Activated naive CD4-positive, alpha-beta T cell treated with anti-CD3 and anti-CD28 coated beads, Interleukin-2, amount 50 U/mL, for 16 hours (primary cell): ENCODE measurements around the gene MBD3L4.
A peak's percentile ranks its signal among the peaks of the same experiment; 100 is the strongest.
"Not testable (repeated sequence)": the region's sequence is repeated elsewhere in the genome, so short reads cannot be mapped to it uniquely, and the experiment has no call there.

Experiments
- DNase-seq: peaks from one replicate; pipeline ENCODE4 v3.0.0-alpha.2; 2020

MBD3L4 gene

DNA sequence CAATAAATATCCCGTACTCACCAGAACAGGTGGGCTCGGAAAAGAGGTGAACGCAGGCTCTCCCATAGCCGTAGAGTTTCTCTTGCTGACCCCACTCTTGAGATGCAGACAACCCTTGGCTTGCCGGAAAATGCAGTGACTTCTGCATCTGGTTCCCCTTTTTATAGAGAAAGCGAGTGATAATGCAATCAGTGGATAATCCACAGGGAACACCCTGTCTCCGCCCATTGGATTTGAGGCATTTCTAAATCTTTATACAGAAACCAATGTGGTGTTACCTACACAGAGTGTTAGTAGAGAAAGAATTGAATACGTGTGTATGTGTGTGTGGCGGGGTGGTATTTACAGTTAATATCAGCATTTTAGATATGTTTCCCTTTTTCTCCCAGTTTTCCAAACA is at the start of gene MBD3L4:
TSS of gene MBD3L4 (minus strand) at position 101 of the 400 bp plus-strand sequence. CDS start at position 66, 35 bp downstream.
- not testable (repeated sequence) for DNase-seq

DNA sequence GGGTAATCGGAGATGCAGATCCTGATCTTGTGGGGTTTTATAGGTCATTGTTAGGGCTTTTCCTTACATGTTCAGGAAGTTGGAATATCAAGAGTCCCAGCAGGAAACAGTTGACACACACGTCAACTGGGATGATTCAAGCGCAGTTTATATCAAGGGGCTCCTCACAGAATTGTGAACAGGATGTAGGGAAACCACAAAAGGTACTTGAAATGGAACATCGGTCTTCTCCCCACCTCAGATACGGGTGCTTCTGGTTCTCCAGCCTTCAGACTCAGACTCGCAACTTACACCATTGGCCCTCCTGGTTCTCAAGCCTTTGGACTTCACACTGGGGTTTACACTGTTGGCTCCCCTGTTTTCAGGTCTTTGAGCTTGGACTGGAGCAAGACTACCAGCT is 49.0 kb upstream of the MBD3L4 start:
- no peak for DNase-seq

DNA sequence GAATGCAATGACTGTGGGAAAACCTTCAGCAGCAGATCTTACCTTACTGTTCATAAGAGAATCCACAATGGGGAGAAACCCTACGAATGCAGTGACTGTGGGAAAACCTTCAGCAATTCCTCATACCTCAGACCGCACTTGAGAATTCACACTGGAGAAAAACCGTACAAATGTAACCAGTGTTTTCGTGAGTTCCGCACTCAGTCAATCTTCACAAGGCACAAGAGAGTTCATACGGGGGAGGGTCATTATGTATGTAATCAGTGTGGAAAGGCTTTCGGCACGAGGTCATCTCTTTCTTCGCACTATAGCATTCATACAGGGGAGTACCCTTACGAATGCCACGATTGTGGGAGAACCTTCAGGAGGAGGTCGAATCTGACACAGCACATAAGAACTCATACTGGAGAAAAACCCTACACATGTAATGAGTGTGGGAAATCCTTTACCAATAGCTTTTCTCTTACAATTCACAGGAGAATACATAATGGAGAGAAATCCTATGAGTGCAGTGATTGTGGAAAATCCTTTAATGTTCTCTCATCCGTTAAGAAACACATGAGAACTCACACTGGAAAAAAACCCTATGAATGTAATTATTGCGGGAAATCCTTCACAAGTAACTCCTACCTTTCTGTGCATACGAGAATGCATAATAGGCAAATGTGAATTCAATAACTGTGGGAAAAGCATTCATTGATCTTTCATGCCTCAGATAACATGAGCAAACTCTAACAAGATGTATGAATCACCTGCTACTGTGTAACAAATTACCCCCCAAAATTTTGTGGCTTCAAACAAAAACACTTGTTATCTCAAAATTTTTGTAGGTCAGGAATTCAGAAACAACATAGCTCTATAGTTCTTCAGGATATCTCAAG is 43.3 kb upstream of the MBD3L4 start:
- DNase-seq: no peak

DNA sequence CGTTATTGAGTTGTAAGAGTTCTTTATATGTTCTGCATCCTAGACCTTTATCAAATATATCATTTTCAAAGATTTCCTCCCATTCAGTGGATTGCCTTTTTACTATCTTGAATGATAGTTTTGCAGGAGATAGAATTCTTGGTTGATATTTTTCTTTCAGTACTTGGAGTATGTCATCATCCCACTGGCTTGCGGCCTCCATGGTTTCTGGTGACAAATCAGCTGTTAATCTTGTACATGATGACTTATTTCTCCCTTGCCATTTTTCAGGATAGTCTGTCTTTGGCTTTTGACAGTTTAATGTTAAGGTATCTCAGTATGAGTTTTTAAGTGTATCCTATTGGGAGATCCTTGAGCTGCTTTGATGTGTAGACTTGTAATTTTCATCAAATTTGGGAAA is 38.0 kb upstream of the MBD3L4 start:
- DNase-seq: no peak

- DNase-seq: no peak
Observed at GRCh38 chr19:7076151-7076550, 36.2 kb upstream of the MBD3L4 start.

DNA sequence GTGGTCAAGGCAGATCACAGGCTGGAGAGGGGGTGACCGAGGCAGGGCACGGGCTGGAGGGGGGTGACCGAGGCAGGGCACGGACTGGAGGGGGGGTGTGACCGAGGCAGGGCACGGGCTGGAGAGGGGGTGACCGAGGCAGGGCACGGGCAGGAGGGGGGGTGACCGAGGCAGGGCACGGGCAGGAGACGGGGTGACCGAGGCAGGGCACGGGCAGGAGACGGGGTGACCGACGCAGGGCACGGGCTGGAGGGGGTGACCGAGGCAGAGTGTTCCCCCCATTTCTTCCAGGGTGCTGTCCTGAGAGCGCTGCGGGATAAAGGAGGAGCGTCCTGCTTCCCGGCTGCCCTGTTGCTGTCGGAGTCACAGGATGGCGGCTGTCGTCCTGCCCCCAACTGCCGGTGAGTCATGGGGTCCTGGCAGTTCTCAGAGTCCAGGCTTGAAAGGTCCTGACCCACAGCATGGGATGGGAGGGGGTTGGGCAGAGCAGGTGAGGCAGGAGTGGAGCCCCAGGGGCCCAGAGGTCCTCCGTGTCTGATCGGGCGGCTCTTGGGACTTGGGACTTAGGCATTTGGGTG is 34.8 kb upstream of the MBD3L4 start:
- no peak for DNase-seq

DNA sequence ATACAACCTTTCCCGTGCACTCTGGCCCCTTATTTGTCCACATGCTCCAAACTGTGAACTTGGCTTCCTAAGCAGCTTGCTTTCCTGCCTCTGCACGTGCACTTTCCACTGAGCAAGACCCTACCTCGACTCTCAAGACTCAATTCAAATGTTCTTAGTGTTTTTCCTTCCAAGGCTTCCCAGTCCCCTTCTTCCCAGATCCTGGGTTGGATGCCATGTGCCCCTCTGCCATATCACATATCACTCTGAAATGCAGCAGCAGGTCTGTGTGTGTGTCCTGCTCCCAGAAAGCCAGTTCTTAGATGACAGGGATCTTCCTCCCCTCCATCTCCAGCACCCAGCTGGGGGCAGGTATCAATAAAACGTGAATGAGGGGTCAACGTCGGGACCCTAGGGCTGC is 32.6 kb upstream of the MBD3L4 start:
- DNase-seq: no peak

DNA sequence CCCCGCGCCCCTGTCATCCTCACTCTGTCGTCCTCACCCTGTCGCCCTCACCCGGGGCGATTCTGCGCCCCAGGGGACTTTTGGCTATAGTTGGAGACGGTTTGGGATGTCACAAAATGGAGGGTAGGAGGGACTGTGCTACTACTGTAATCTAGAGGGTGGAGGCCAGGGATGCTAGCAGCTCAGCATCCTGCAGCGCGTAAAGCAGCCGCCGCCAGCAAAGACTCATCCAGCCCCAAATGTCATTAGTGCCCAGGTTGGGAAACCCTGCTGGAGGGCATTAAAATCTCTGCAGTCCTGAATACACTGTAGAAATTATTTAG is 29.9 kb upstream of the MBD3L4 start:
- DNase-seq: no peak

GRCh38 chr19:7069042-7069903 is 29.3 kb upstream of the MBD3L4 start, which contains the start of gene ZNF557:
Gene ZNF557, plus strand, starts transcription at chr19:7069703. Its CDS starts 5,372 bp downstream, at chr19:7075075.
- peak; percentile 99 for DNase-seq

DNA sequence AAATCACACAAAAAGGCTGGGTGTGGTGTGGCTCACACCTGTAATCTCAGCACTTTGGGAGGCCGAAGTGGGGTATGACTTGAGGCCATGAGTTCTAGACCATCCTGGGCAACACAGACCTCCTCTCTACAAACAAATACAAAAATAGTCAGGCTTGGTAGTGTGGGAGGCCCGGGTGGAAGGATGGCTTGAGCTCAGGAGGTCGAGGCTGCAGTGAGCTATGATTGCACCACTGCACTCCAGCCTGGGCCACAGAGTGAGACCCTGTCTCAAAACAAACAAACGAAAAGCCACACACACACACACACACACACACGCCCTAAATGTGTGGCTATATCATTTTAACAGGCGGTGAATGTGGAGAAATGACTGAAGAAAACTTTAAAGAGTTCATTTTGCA is 28.6 kb upstream of the MBD3L4 start:
- no peak for DNase-seq

GRCh38 chr19:7067716-7068115 is 27.7 kb upstream of the MBD3L4 start:
- no peak for DNase-seq

DNA sequence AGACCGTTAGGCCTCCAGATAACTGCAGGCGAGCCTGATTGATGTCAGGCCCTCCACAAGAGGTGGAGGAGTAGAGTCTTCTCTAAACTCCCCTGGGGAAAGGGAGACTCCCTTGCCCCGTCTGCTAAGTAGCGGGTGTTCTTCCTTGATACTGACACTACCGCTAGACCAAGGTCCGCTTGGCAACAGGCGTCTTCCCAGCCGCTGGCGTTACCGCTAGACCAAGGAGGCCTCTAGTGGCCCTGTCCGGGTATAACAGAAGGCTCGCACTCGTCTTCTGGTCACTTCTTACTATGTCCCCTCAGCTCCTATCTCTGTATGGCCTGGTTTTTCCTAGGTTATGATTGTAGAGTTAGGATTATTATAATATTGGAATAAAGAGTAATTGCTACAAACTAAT is 27.1 kb upstream of the MBD3L4 start:
- not testable (repeated sequence) for DNase-seq

DNA sequence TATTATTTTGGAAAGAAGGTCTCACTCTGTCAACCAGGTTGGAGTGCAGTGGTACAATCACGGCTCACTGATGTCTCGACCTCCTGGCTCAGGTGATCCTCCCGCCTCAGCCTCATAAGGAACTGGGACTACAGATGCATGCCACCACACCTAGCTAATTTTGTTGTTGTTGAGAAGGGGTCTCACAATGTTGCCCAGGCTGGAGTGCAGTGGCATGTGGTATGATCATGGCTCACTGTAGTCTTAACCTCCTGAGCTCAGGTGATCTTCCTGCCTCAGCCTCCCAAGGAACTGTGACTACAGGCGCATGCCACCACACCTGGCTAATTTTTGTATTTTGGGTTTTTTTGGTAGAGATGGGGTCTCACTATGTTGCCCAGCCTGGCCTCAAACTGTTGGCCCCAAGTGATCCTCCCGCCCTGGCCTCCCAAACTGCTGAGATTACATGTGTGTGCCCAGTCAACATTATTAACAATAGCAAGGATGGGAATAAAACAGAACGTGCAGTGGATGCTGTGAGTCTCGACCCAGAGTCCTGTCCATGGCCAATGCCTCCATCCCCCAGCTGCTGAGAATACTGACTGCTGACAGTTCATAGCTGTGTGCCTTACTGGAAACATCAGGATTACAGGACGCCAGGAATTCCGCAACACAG is 23.9 kb upstream of the MBD3L4 start:
- no peak for DNase-seq

DNA sequence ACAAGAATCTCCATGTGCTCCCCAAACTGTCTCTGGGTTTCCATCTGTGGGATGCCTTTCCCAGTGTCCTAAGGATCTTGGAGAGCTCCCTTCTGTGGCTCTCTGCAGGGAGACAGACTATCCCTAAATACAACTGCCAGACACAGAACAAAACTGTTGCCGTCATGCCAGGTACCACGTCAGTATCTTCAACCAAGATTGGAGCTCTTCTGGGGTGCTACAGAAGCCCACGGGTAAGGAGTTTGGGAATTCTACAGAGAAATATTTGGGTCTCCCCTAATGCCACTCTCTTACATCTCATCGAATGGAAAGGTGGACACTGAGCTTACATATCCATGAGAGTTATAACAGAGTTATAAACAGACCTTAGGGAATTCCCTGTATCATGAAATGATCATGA is 23.4 kb upstream of the MBD3L4 start:
- no peak for DNase-seq

DNA sequence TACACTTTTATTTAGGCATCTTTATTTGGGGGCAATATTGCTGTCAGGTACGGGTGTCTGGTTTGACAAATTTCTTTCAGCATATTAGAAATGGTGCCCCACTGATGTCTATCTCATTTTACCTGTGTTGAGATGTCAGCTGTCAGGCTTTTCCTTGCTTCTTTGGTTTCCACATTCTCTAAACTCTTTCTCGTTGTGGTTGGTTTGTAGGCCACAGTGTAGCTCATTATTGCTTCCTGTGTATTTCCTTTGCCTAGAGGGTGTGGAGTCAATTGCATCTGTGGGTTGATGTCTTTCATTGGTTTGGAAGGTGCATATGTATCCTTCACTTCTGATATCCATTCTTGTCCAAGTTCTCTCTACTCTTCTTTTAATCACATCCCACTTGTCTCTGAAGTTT is 20.0 kb upstream of the MBD3L4 start:
- not testable (repeated sequence) for DNase-seq

DNA sequence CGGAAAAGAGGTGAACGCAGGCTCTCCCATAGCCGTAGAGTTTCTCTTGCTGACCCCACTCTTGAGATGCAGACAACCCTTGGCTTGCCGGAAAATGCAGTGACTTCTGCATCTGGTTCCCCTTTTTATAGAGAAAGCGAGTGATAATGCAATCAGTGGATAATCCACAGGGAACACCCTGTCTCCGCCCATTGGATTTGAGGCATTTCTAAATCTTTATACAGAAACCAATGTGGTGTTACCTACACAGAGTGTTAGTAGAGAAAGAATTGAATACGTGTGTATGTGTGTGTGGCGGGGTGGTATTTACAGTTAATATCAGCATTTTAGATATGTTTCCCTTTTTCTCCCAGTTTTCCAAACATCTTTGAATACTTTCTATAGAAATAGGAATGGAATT is 18.6 kb upstream of the MBD3L4 start, which contains the start of gene MBD3L3:
TSS of gene MBD3L3 (minus strand) at position 101 of the 400 bp plus-strand sequence. CDS start at position 30, 71 bp downstream.
- not testable (repeated sequence) for DNase-seq

- not testable (repeated sequence) for DNase-seq
Observed at GRCh38 chr19:7056371-7056770, 16.4 kb upstream of the MBD3L4 start.

GRCh38 chr19:7055679-7056078 is 15.7 kb upstream of the MBD3L4 start:
- not testable (repeated sequence) for DNase-seq

DNA sequence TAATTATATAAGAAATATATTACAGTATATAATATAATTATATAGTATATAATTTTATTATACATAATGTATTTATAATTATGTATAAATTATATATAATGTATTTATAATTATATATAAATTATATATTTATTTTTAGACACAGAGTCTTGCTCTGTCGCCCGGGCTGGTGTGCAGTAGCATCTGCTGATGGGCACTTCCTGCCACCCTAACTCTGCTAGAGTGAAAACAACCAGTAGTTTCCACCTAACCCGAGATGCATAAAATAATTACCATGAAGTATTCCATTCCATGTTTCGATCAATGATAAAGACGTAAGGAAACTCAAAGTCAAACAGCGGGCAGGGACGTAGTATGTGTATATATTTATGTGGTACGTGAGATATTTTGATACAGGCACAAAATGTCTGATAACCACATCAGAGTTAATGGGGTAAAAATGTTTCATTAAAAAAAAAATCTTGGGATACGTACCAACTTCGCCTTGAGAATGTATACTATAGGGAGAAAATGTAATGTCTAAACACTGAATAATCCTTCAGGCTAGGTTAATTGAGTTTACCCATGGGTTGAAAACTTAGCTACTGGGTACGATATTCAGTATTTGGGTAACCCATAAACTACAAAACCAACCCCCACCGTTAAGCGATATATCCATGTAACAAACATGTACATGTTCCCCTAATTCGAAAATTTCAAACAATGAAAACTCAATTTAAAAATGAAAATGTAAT is 14.8 kb upstream of the MBD3L4 start:
- DNase-seq: not testable (repeated sequence)

- not testable (repeated sequence) for DNase-seq
Observed at GRCh38 chr19:7052896-7053295, 12.9 kb upstream of the MBD3L4 start.

- DNase-seq: not testable (repeated sequence)
Observed at GRCh38 chr19:7051421-7051820, 11.4 kb upstream of the MBD3L4 start.

GRCh38 chr19:7049021-7049420 is 9.0 kb upstream of the MBD3L4 start, which contains the start of gene MBD3L2:
Gene MBD3L2, plus strand, starts transcription at chr19:7049321. Its CDS starts 53 bp downstream, at chr19:7049374.
- not testable (repeated sequence) for DNase-seq
